HepG2 (cell line): Measurements from ENCODE around the gene EFNA3. TPM values are rescaled to one million over a fixed set of nuclear protein-coding genes. Genes with fewer than 3 reads are reported as not detected.

Source experiments
- FLYWCH1 ChIP-seq: sonication (generic); formaldehyde crosslinking; IDR thresholded peaks from 2 replicates; pipeline ENCODE4 v1.8.1; 2023; ENCODE audit warnings: mild to moderate bottlenecking, missing genetic modification reagents
- FUBP1 ChIP-seq: sonication (generic); formaldehyde crosslinking; IDR thresholded peaks from 2 replicates; pipeline ENCODE4 v1.5.1; 2020; ENCODE audit warnings: missing genetic modification reagents, mild to moderate bottlenecking, borderline replicate concordance
- IKZF4 ChIP-seq: sonication (generic); formaldehyde crosslinking; IDR thresholded peaks from 2 replicates; pipeline ENCODE4 v1.5.1; 2020; ENCODE audit warnings: borderline replicate concordance, mild to moderate bottlenecking, low read depth, missing genetic modification reagents; ENCODE audit errors: not compliant biosample characterization
- KDM2A ChIP-seq: sonication (generic); formaldehyde crosslinking; IDR thresholded peaks from 2 replicates; pipeline ENCODE4 v1.4.0; 2020; ENCODE audit warnings: low read depth, missing genetic modification reagents, borderline replicate concordance
- KLF15 ChIP-seq: sonication (generic); formaldehyde crosslinking; IDR thresholded peaks from 2 replicates; pipeline ENCODE4 v1.8.1; 2023; ENCODE audit warnings: borderline replicate concordance, mild to moderate bottlenecking, inconsistent platforms, missing genetic modification reagents, mixed read lengths
- MAFF ChIP-seq: IDR thresholded peaks from 2 replicates; pipeline ENCODE4 v1.6.1; 2011; ENCODE audit warnings: low read depth, low read length, improper control_type of control experiment
- MATR3 ChIP-seq: sonication (generic); formaldehyde crosslinking; IDR thresholded peaks from 2 replicates; pipeline ENCODE4 v1.4.0; 2020; ENCODE audit warnings: missing genetic modification reagents
- RXRB ChIP-seq: IDR thresholded peaks from 2 replicates; pipeline ENCODE4 v1.6.1; 2016; ENCODE audit warnings: borderline replicate concordance, missing genetic modification reagents, missing compliant biosample characterization
- TGIF2 ChIP-seq: IDR thresholded peaks from 2 replicates; pipeline ENCODE4 v1.6.1; 2016; ENCODE audit warnings: control low read depth, missing compliant biosample characterization
- ZNF407 ChIP-seq: sonication (generic); formaldehyde crosslinking; IDR thresholded peaks from one replicate; pipeline ENCODE4 v1.5.1; 2020; ENCODE audit warnings: mild to moderate bottlenecking, missing genetic modification reagents; ENCODE audit errors: not compliant biosample characterization
- ZNF512B ChIP-seq: sonication (generic); formaldehyde crosslinking; IDR thresholded peaks from 2 replicates; pipeline ENCODE4 v1.5.1; 2020; ENCODE audit warnings: missing genetic modification reagents, mild to moderate bottlenecking, borderline replicate concordance
- ZNF724P ChIP-seq: sonication (generic); formaldehyde crosslinking; IDR thresholded peaks from 2 replicates; pipeline ENCODE4 v1.8.0; 2022; ENCODE audit warnings: missing genetic modification reagents, borderline replicate concordance
- polyA plus RNA-seq, 8 experiments: library from polyadenylated mRNA; depleted of rRNA in 3 of 8; stranded (reverse) in 7 of 8; unstranded in 1 of 8; fragments of >200 nt; fragmentation: Illumina TruSeq in 4 of 8; extraction: Trizol in 4 of 8; gene quantifications; 2 replicates each; pipeline versions ENCODE4 v1.2.1 to v1.2.3, GENCODE V29; 2011 to 2016; ENCODE audit warnings: low read depth in 4 of 8, missing spikeins in 1 of 8, mixed read lengths in 1 of 8; ENCODE audit not compliant: insufficient read depth in 1 of 8
- total RNA-seq, 5 experiments: library from RNA; depleted of rRNA; stranded (reverse); fragments of >200 nt; fragmentation: Illumina TruSeq; extraction: Trizol; gene quantifications; 2 replicates each; pipeline ENCODE4 v1.2.3, GENCODE V29; 2016; ENCODE audit warnings: low read depth in 1 of 5

EFNA3 gene
- total and polyA plus RNA-seq, 2 of the 13 experiments (the other 11 are each of a cell fraction or from before 2014, with no cell fraction given) = 1.0 to 5.7 TPM

GRCh38 chr1:155091071-155092051, 12.7 kb downstream of the EFNA3 start (continued):
- TF ChIP-seq FUBP1 (CRISPR knock-in tag) (no peak), MATR3 (CRISPR knock-in tag) (no peak), KLF15 (no peak), IKZF4 (CRISPR knock-in tag) (no peak), TGIF2 (CRISPR knock-in tag) (peak; percentile 72; the same call in 1 of the 2 replicates), MAFF (no peak), ZNF724P (CRISPR knock-in tag) (no peak), KDM2A (CRISPR knock-in tag) (peak; percentile 84), FLYWCH1 (CRISPR knock-in tag) (no peak), ZNF512B (CRISPR knock-in tag) (peak; percentile 86; the same call in 1 of the 2 replicates), ZNF407 (CRISPR knock-in tag) (no peak), RXRB (peak; percentile 97)
